Pancreas (tissue), 10 donors: ENCODE data around the gene MON2. TPM values are rescaled to one million over a fixed set of nuclear protein-coding genes. Genes with fewer than 3 reads are reported as not detected.

Source experiments
- ATAC-seq, 4 donors: fragments of 200-7000 bp; cut with Tn5 transposase; one replicate each; pipeline versions ENCODE4 v1.8.0 to v1.9.1; 2020; ENCODE audit warnings: mild to moderate bottlenecking in 4 of 4, moderate library complexity in 4 of 4
- DNase-seq, 6 donors: peaks; one replicate each; pipeline ENCODE4 v3.0.0-alpha.2; 2020
- FAIRE-seq: peaks from 2 replicates; lab custom pipeline; 2012; peaks lifted over from hg19 to GRCh38; lab: Jason Lieb, UNC
- H3K27ac ChIP-seq, 4 donors: fragments of 200-600 bp; sonication (generic); 1 replicate in 3 of 4; 2 replicates in 1 of 4; pipeline versions ENCODE4 v1.5.0 to v1.8.0; 2020
- H3K27me3 ChIP-seq, 4 donors: fragments of 200-600 bp; one replicate each; pipeline ENCODE4 v1.8.0; 2021
- H3K36me3 ChIP-seq, 3 donors: fragments of 200-600 bp; sonication (generic) in 1 of 3; one replicate each; pipeline versions ENCODE4 v1.5.0 to v1.8.0; 2020 to 2021
- H3K4me1 ChIP-seq, 3 donors: fragments of 200-600 bp; one replicate each; pipeline ENCODE4 v1.8.0; 2021
- H3K4me3 ChIP-seq, 4 donors: fragments of 200-600 bp; sonication (generic) in 2 of 4; one replicate each; pipeline versions ENCODE4 v1.5.0 to v1.8.0; 2020 to 2021
- H3K9me3 ChIP-seq, 4 donors: fragments of 200-600 bp; one replicate each; pipeline ENCODE4 v1.8.0; 2021
- WGBS, 2 donors: extraction: QIAGEN DNeasy Blood & Tissue Kit; methylation state at CpG; one replicate each; pipeline ENCODE4 v1.1.7; 2013; 5-methylcytosine and 5-hydroxymethylcytosine counted together
- intact Hi-C, 3 donors: fragments of 100-400 bp; cut with DNase I; formaldehyde crosslinking; loops; one replicate each; pipeline versions ENCODE4 v1.11.1 to v1.14.2; 2022
- polyA plus RNA-seq, 2 donors: library from polyadenylated mRNA; stranded (reverse); fragments of 200-250 nt; gene quantifications; one replicate each; pipeline ENCODE4 v1.2.3, GENCODE V29; 2013
- total RNA-seq, 6 donors: library from RNA; stranded (reverse); fragmentation: NEBNext Ultra II Directional in 4 of 6; extraction: Animal tissue kit (Norgen Biotek cat#: 25700) in 4 of 6; gene quantifications; one replicate each; pipeline versions ENCODE4 v1.2.1 to v1.2.4, GENCODE V29; 2021 to 2023
- TF ChIP-seq, protein P1 (sequence below), 4 donors: fragments of 200-600 bp; sonication (generic) in 3 of 4; IDR thresholded peaks; one replicate each; pipeline versions ENCODE4 v1.5.0 to v1.8.0; 2021; ENCODE audit warnings: antibody characterized with exemption in 4 of 4
- donor health status: healthy with polysubstance abuse.
- donor health status: DM: no; HTN: no; CAD: no; lungs with moderate emphysema.
- donor health status: DM: no; HTN: no; CAD: no.
- donor health status: control.
- donor health status: control.
- donor health status: Bipolar disorder and iron deficiency.
- donor health status: DM: yes; HTN: yes; CAD: no.
- donor health status: DM: no; HTN: no; CAD: no.
- donor health status: DM: no; HTN: no; CAD: no.
- donor health status: DM: yes; HTN: yes; CAD: no.

The MON2 gene
- total and polyA plus RNA-seq, 8 donors, result 14.6 to 46.8 (median 30.7) TPM

DNA sequence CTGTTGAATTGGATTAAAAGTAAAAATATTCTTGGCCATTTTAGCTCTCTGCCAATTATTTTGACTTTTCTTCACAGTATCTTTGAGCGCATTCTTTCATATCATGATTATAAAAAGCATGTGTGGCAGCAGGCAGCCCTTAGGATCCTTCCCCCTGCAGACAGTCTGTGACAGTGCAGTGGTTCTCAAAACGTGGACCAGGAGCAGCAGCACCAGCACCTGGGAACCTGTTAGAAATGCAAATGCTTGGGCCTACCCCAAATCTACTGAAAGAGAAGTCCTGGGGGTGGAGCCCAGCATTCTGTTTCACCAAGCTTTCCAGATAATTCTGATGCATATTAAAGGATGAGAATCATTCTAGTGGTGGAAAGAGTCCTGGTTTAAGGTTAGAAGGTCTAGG, 155.6 kb downstream of the MON2 start:
- Histone ChIP-seq H3K4me3 (no peak overlapping the region), H3K27me3 (no peaks in the 10 kb centered on the region), H3K27ac (no peak overlapping the region), H3K36me3 (no peaks in the 10 kb centered on the region), H3K9me3 (no peaks in the 10 kb centered on the region), H3K4me1 (no peaks in the 10 kb centered on the region)
- DNase-seq (no peak), FAIRE-seq (no peak), ATAC-seq (no peak)
- TF ChIP-seq, protein P1, sequence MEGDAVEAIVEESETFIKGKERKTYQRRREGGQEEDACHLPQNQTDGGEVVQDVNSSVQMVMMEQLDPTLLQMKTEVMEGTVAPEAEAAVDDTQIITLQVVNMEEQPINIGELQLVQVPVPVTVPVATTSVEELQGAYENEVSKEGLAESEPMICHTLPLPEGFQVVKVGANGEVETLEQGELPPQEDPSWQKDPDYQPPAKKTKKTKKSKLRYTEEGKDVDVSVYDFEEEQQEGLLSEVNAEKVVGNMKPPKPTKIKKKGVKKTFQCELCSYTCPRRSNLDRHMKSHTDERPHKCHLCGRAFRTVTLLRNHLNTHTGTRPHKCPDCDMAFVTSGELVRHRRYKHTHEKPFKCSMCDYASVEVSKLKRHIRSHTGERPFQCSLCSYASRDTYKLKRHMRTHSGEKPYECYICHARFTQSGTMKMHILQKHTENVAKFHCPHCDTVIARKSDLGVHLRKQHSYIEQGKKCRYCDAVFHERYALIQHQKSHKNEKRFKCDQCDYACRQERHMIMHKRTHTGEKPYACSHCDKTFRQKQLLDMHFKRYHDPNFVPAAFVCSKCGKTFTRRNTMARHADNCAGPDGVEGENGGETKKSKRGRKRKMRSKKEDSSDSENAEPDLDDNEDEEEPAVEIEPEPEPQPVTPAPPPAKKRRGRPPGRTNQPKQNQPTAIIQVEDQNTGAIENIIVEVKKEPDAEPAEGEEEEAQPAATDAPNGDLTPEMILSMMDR (IDR thresholded peaks at IDR 0.05), result no peak
- intact Hi-C loops, result no loop called here
- WGBS, 2 donors, result 58 to 60% methylated on average over 2 of the region's 2 CpGs

DNA sequence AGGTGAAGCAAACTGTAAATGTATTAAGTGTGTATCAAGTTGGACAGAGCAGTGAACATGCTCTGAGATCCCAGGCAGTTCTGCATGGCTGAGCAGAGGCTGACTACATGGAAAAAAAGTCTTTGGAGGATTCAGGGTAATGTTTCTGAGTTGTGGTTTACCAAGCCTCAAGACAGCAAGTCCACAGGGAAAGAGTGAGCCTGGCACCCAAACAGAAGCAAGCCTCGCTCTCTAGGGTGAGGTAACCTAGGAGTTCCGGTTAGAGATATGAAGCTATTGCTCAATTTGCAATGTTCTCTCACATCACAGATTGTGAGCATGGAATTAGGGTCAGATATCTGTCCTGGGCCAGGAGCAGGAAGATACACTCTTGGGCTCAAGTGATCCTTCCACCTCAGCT, 158.6 kb downstream of the MON2 start:
- Histone ChIP-seq H3K9me3 (no peaks in the 10 kb centered on the region), H3K27me3 (no peaks in the 10 kb centered on the region), H3K4me3 (no peak overlapping the region), H3K27ac (no peak overlapping the region), H3K4me1 (no peaks in the 10 kb centered on the region), H3K36me3 (no peaks in the 10 kb centered on the region)
- TF ChIP-seq, protein P1 (IDR thresholded peaks at IDR 0.05), result no peak
- ATAC-seq (peak in 3 of 4 donors; percentile 51 to 74 (median 53)), FAIRE-seq (no peak), DNase-seq (no peak)
- WGBS, 2 donors, result 54 to 91% methylated on average over 2 of the region's 2 CpGs
- intact Hi-C loops, result no loop called here

DNA sequence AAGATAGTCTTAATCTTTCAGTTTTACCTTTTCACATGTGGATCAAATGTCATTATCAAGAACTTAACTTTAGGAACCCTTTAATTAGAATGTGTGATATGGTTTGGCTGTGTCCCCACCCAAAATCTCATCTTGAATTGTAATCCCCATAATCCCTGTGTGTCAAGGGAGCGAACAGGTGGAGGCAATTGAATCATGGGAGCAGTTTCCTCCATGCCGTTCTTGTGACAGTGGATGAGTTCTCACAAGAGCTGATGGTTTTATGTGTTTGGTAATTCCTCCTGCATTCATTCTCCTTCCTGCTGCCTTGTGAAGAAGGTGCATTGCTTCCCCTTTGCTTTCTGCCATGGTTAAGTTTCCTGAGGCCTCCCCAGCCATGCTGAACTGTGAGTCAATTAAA, 160.6 kb downstream of the MON2 start:
- H3K4me1 ChIP-seq, result no peaks in the 10 kb centered on the region
- no peaks in the 10 kb centered on the region for H3K9me3 ChIP-seq
- H3K36me3 ChIP-seq, result no peaks in the 10 kb centered on the region
- DNase-seq (no peak), FAIRE-seq (no peak), ATAC-seq (no peak)
- intact Hi-C loops, result no loop called here
- no peak overlapping the region for H3K4me3 ChIP-seq
- TF ChIP-seq, protein P1 (IDR thresholded peaks at IDR 0.05), result no peak
- no peaks in the 10 kb centered on the region for H3K27me3 ChIP-seq
- H3K27ac ChIP-seq, result no peak overlapping the region
- WGBS, 2 donors, result 92 to 96% methylated on average over 2 of the region's 2 CpGs

DNA sequence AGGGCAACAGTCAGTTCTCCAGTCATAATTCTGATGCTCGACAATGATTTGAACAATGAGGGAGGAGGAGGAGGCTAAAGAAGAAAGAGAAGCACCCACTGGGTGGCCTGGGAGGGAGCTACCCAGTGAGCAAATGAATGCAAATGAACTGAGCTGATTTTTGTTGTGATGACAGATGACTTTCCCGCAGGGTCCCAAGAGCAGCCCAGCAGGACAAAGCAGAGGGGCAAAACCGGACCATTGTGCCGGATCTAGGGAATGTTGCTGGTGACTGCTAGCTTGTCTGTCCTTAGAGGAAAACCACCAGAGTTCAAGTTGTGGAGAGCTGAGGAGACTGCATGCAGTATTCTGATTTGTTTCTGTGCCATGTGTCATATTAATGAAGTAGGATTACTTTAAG, 162.8 kb downstream of the MON2 start:
- H3K4me1 ChIP-seq, result peaks cover 0 to 4% (median 0%) of the 10 kb centered on the region in 3 donors
- DNase-seq (no peak), FAIRE-seq (no peak), ATAC-seq (no peak)
- H3K36me3 ChIP-seq, result no peaks in the 10 kb centered on the region
- intact Hi-C loops, result no loop called here
- no peak overlapping the region for H3K4me3 ChIP-seq
- no peak overlapping the region for H3K27ac ChIP-seq
- TF ChIP-seq, protein P1 (IDR thresholded peaks at IDR 0.05), result no peak
- H3K9me3 ChIP-seq, result no peaks in the 10 kb centered on the region
- H3K27me3 ChIP-seq, result no peaks in the 10 kb centered on the region
- WGBS, 2 donors, result 76 to 78% methylated on average over 4 of the region's 4 CpGs

DNA sequence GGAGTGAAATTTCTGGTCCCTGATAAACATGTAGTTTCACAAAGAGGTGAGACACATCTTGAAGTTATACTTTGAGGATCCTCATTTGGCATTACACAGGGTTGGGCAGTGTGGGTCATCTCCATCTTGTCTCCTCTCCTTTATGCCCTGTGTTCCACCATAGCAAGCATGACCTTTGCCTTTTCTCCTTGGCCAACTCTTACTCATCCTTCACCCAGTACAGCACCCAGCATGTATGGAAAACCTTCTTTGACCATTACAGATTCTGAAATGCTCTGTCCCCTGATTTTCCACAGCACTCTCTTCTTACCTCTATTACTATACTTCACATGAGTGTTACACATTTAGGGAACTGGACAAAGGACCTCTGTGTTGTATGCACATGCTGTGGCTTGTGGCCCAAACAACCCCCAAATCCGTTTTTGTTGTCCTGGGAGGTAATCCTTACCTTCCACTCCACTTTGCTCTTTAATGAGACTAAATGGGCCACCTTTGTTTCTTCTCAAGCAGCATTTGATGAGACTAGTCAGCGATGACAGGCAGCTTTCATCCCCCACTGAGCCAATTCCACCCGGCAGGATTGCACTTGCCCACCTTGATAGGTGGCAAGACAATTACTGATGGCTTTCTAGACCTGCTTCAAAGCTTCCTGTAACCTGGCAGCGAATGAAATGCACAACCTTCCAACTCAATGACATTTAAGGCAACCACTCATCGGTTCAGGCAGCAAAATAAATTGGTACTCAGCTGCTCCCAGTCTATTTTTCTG, 163.5 kb downstream of the MON2 start:
- H3K4me3 ChIP-seq, result no peak overlapping the region
- no peaks in the 10 kb centered on the region for H3K36me3 ChIP-seq
- peaks cover 0 to 4% (median 0%) of the 10 kb centered on the region in 3 donors for H3K4me1 ChIP-seq
- 83 to 86% methylated on average over 5 of the region's 5 CpGs for WGBS, 2 donors
- H3K9me3 ChIP-seq, result no peaks in the 10 kb centered on the region
- H3K27ac ChIP-seq, result no peak overlapping the region
- intact Hi-C loops, result no loop called here
- FAIRE-seq (no peak), ATAC-seq (no peak), DNase-seq (no peak)
- no peaks in the 10 kb centered on the region for H3K27me3 ChIP-seq
- TF ChIP-seq, protein P1 (IDR thresholded peaks at IDR 0.05), result no peak
